Activated CD8-positive, alpha-beta memory T cell treated with anti-CD3 and anti-CD28 coated beads, Interleukin-2, amount 50 U/mL, for 24 hours (primary cell): ENCODE measurements around the gene MFSD2A.
"Not testable (repeated sequence)": the region's sequence is repeated elsewhere in the genome, so short reads cannot be mapped to it uniquely, and the experiment has no call there.

ENCODE experiments used
- DNase-seq: peaks from one replicate; pipeline ENCODE4 v3.0.0-alpha.2; 2020; ENCODE audit errors: extremely low read depth

The MFSD2A gene

DNA sequence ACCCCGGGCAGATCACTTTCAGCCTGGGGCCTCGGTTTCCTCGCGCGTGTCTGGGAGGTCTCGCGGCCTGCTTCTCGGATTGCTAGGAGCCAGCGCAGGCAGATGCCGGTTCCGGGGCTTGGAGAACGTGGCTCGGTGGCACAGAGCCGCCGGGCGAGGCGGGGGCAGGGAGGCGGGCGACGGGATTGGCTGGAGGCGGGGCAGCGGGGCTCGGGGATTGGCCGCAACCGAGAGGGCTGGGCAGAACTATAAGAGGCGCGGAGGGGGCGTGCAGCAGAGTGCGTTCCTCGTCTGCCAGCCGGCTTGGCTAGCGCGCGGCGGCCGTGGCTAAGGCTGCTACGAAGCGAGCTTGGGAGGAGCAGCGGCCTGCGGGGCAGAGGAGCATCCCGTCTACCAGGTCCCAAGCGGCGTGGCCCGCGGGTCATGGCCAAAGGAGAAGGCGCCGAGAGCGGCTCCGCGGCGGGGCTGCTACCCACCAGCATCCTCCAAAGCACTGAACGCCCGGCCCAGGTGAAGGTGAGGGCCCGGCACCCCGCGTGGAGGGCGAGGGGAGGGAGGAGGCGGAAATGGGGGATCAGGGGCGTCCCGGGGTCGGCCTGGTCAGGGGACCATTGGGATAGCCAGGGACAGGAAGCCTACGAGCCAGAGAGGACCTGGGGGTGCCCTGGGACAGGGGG lies at the start of gene MFSD2A:
MFSD2A (plus strand) TSS at position 276 of the 677 bp plus-strand sequence; CDS start at position 424, 148 bp downstream.
- peak; percentile 78 for DNase-seq

DNA sequence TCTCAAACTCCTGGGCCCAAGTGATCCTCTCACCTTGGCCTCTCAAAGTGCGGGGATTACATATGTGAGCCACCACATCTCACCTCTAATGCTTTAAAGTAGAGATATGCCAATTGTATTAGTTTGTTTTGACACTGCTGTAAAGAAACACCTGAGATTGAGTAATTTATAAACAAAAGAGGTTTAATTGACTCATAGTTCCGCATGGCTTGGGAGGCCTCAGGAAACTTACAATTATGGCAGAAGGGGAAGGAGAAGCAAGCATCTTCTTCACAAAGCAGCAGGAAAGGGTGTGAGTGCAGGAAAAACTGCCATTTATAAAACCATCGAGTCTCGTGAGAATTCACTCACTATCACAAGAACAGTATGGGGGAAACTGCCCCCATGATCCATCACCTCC lies 49.8 kb upstream of the MFSD2A start:
- DNase-seq = no peak

DNA sequence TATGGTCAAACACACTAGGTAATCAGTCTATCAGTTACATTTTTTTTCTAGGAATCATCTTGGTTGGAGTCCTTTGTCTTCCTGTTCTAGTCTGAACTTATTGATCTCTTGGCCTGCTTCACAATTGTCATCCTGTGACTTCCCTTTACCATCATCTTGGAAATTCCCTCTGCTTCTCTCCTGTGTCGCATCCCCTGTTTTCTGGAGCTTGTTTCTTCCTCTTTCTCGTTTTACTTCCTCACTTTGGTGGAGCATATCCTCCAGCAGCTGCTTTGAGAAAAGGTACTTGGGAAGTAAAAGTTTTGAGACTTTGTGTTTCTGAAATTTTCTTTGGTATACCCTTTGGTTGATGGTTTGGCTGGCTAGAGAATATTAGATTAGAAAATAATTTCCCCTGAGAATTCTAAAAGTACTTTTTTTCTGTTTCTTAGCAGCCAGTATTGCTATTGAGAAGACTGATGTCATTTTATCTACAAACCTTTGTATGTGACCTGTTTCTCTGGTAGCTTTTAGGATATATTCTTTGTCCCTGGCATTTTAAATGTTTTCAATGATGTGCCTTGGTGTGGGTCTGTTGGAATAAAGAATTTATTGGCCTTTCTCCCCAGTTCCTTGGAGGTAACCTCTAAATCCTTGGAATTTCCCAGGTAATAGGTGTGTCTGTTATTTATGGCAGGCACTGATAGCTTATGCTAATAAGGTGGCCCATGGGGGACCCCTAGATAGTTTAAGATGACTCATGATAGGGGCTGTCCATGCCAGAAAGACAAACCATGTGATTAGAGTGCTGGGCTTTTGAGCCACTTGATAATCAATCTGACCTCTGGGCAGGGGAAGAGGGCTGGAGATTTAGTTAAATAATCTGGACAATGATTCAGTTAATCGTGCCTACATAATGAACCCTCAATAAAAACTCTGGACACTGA lies 47.2 kb upstream of the MFSD2A start:
- DNase-seq = no peak

DNA sequence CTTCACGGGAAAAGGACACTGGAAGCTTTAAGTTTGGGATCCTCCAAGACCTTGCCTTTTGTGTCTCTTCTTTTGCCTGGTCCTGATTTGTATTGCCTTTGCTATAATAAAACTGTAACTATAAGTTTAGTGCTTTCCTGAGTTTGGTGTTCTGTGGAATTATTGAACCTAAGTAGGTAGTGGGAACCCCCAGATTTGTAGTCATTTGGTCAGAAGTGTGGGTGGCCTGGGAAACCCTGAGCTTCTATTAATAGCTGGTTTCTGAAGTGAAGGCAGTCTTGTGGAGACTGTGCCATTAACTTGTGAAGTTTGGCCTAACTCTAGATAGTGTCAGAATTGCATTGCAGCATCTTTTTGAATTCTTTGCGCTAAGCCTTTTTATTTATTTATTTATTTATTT lies 46.4 kb upstream of the MFSD2A start:
- DNase-seq = no peak

DNA sequence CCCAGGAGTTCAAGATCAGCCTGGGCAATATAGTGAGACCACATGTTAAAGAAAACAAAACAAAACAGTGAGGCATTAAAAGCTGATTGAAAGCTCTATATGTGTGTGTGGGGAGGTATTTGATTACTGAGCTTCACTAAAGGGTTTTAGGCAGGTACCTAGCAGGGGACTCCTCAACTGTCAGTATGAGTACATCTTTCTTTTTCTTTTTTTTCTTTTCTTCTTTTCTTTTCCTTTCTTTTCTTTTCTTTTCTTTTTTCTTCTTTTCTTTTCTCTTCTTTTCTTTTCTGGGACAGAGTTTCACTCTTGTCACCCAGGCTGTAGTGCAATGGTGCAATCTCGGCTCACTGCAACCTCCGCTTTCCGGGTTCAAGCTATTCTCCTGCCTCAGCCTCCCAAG lies 44.7 kb upstream of the MFSD2A start:
- no peak for DNase-seq

DNA sequence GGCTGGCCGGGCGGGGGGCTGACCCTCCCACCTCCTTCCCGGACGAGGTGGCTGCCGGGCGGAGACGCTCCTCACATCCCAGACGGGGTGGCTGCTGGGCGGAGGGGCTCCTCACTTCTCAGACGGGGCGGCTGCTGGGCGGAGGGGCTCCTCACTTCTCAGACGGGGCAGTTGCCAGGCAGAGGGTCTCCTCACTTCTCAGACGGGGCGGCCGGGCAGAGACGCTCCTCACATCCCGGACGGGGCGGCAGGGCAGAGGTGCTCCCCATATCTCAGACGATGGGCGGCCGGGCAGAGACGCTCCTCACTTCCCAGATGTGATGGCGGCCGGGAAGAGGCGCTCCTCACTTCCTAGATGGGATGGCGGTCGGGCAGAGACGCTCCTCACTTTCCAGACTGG lies 41.8 kb upstream of the MFSD2A start:
- DNase-seq = not testable (repeated sequence)

DNA sequence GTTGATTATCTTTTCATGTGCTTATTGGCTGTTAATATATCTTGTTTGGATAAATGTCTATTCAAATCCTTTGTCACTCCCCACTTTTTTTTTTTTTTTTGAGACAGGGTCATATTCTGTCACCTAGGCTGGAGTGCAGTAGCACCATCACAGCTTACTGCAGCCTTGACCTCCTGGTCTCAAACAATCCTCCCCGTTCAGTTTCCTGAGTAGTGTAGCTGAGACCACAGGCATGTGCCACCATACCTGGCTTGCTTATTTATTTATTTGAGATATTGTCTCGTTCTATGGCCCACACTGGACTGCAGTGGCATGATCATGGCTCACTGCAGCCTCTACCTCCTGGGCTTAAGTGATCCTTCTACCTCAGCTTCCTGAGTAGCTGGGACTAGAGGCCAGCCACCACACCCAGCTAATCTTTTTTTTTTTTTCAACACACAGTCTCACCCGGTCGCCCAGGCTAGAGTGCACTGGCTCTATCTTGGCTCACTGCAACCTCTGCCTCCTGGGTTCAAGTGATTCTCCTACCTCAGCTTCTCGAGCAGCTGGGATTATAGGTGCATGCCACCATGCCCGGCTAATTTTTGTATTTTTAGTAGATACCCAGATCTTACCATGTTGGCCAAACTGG lies 39.3 kb upstream of the MFSD2A start:
- DNase-seq = no peak

DNA sequence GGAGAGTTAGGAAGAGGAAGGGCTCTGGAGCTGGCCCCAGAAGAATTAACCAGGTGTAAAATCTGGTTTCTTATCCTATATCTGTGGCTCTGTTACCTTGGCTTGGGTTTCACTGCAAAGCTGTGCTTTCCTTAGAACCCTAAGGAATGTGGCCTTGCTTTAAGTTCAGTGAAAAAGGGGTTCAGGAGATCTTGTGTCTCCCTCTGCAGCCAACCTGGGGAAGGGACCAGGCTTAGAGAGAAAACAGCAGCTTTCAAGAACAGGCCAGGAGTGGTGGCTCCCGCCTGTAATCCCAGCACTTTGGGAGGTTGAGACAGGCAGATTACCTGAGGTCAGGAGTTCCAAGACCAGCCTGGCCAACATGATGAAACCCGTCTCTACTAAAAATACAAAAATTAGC lies 37.1 kb upstream of the MFSD2A start:
- DNase-seq = no peak

DNA sequence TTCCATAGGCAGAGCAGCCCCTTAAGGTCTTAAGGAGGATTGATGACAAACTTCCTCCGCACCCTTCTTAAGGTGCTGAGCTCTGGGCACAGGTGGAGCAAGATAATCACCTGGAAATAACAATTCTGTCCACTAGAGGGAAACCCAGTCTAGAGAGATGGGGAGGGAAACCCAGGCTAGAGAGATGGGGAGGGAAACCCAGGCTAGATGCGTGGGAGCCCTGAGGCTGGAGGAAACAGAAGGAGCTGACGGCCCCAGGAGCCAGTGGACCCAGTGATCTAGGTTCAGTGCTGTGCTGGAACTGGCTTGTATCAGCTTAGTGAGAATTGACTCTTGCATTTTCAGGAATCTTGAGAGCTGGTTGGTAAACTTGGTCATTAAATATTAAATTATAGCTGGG lies 35.4 kb upstream of the MFSD2A start:
- no peak for DNase-seq

DNA sequence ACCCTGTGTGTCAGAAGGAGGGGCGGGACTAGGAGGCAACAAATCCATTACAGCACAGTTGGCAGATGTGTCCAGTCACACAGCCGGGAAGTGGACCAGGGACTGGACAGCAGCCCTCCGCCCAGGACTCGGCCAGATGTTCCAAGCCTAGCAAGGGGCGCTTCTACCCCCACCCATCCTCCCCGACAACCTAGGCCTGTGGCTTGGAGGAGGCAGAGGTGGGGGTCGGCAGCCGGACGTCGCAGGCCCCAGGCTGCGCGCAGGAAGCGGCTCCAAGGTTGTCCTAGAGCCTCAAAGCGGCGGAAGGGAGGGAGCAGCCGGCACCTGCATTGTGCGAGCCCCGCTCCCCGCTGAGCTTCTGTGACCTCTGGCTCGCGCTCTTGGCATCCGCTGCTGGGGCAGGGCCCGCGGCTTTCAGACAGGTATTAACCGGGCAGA lies 32.7 kb upstream of the MFSD2A start:
- DNase-seq = no peak

DNA sequence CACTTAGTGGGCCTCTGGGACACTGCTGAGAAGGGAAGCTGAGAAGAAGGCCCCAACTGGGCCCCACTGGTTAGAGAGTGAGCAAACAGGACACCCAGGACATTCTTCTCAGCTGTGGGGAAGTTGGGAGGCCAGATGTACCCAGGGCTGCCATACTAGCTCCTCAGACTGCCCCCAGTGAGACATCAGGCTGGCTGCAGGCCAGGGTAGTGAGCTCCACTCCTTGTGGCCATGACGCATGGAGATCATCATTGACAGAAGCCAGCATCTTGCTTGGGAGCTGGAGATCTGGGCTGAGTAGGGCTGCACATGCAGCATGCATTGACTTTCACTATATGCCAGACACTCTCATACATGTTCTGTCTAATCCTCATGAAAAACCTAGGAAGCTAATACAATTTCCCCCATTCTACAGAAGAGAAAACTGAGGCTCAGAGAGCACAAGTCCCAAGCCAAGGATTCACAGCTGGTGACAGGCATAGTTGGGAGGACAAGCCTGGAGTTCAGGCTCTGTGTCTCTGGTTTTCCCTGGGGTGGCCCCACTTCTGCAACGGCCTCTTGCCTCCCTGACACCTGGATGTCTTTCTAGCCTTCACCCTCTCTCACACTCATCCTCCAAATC lies 29.1 kb upstream of the MFSD2A start:
- DNase-seq = no peak

DNA sequence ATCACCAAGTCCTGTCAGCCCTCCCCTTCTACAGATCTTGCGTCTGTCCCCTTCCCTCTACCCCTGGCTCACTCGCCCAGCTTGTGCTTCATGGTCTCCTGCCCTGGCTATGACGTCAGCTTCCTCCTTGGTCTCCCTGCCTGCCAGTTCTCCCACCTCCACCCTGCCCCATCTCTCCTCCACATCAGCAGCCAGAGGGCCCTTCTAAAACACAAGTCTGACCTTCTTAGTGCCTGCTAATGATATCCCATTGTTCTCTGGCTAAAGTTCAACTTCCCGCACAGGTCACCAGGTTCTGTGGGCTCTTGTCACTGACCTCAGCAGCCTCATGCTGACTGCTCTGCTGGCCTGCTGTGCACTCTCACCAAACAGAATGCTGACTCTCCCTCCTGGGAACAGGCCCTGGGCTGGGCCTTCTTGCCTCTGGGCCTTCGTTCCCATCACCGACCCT lies 28.6 kb upstream of the MFSD2A start:
- DNase-seq = no peak

DNA sequence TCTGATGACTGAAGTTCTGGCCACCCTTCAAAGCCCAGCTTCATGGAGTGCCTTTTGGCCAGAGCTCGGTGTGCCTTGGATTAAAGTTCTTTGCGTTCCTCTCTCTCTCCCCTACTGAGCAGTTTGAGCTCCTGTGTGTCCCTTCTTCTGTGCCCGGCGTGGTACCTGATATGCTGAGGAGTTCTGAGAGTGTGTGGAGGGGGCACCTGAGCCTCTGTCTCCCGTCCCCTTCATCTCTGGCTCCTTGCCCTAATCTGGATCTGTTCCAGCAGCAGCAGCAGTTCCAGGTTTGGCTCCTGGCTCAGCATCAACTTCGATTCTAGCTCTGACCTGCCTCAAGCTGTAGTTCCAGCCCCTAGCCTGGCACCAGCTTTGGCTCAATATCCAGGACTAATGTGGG lies 28.1 kb upstream of the MFSD2A start:
- DNase-seq = no peak

DNA sequence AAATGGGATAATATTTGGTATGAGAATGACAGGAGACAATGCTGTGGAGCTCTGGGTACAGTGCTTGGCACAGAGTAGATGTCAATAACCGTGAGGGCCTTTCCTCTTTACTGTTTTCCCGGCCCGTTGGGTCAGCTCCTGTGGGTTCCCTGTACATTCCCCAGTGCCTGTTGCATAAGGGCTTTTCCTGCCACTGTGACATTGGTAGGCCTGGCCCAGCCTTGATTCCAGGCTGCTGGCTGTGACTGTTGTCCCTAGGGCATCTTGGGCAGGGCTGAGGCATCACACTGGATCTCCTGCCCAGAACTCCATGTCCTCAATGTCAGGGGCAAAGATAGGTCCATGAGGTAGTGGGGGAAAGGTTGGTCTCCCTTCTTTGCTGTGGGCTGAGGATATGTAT lies 27.4 kb upstream of the MFSD2A start:
- DNase-seq = no peak

DNA sequence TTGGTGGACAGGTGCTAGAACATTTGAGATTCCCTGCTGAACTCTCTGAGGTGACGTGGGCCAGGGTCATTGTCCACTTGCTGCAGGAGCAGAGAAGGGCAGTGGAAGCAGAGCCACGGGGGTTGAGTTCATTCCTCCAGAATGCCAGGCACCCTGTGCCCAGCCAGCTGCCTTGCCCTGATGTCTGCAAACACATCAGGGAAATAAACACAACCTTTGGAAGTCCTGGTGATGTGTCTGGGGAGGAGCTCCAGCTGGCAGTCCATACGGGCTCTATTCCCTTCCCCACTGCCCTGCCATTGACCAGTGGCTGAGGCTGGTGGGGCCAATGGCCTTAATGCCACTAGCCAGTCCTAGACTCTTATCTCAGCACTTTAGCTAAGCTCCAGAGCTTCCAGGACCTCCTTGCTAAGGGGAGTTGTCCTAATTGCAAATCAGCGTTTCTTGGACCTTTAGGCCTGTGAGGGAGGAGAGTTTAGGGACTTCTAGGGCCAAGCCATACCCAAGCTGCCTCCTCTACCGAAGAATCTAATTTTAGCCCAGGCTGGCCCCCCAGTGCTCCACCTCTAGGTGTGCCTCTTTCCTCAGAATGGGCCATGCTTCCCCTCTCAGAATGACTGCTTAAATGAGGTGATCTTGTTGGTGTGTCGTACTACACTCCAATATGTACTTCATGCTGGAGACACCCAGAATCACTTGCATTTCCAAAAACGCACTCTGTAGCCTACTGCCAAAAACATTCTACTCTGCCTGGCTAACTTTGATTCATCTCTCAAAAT lies 25.9 kb upstream of the MFSD2A start:
- no peak for DNase-seq

DNA sequence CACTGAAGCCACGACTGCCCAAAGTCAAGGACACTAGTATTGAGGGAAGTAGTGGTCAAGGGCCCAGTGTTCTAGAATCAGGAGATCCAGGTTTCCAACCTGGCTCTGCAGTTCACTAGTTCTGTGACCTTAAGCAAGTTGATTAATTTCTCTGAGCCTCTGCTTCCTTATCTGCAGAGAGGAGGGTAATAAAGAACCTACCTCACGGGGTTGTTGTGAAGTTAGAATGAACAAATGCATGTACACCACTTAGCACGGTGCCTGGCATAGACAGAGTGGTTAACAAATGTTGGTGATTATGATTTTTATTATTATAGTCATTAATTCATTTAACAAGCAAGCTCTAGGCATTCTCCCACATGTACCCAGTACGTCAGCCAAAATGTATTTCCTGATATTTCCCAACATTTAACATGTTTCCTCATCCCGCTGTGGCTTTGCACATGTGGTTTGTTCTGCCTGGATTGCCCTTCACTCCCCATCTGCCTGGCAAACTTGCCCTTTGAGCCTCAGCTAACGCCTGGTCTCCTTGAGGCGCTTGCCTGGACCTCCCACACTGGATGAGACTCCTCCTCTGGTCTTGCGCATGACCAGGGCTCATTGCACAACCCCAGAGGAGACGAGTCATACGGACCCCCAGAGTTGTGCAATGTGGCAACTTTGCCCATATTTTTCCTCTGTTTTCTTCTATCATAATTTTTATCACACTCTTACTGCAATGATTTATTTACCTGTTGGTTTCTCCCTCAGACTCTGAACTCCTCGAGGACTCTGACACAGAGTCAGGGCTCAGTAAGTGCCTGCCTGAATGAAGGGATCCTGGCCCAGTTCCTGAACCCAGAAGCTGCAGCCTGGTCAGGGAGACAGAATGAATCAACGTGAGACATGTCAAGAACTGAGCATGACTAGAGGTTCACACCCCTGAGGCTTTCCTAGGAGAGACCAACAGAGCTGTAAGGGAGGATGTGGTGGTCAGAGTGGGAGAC lies 20.7 kb upstream of the MFSD2A start:
- DNase-seq = no peak

DNA sequence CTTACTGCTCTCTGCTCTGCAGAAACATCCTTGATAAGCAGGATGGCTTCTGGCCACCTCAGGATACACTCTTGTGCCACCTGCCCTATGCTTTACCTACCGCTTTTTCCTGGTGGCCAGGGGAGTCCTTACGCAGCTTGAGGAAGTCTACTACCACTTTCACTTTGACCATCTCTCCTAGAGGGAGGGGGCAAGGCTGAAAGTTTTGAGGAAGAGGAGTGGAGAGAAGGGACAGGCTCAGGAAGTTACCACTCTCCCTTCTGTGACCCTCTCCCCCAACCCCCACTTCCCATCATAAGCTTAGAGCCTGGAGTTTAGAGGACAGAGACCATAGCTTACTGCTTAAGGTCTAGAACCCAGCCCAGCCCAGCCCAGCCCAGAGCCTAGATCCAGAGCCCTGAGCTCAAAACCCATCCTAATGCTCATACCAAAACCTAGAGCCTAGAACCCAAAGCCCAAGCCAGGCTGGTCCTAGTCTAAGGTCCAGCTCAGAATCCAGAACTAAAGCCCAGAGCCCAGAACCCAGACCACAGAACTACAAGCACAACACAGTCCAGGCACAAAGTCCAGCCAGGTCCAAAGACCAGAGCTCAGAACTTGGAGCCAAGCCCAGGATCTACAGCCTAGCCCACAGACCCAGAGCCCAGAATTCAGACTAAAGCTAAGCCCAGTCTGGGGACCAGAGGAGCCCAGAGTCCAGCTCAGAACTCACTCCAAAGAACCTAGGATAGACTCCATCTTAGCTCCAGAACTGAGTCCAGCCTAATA lies 18.0 kb upstream of the MFSD2A start:
- no peak for DNase-seq

DNA sequence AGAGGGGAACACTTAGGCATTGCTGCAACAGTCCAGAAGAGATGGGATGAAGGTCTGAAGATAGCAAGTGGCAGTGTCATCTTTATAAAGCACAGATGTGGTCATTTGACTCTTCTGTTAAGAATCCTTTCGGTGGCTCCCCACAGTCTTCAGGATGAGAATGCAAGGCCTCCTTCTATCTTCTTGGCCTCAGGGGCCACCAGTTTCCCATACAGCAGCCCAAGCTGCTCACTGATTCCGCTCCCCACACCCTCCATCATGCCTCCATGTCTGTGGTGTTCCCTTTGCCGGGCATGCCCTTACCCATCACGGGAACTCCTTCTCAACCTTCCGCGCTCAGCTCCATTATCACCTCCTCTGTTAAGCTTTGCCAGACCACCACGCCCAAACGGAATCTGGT lies 16.1 kb upstream of the MFSD2A start:
- no peak for DNase-seq

DNA sequence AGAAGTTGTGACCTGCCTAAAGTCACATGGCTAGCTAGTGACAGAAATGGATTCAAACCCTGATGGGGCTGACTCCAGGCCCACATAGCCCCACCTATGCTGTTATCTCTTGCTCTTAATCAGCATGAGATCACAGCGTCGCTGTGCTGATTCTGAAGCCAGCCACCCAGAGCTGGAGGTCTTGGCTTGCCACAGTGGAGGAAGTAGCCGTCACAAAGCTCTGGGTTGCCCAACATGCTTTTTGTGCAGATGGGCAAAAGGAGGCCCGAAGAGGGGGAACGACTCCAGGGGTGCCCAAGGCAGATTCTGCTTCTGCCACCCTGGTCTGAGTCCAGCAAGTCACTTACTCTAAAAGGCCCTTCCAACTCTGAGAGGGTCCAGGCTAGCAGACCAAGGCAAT lies 14.7 kb upstream of the MFSD2A start:
- DNase-seq = no peak
